Endothelial cell of umbilical vein (primary cell): ENCODE results near the gene CD99L2. TPM values are rescaled to one million over a fixed set of nuclear protein-coding genes. Genes with fewer than 3 reads are reported as not detected.

ENCODE experiments used
- BruUV-seq: library from RNA; stranded (reverse); fragments of 400-500 nt; replicated peaks from 2 replicates; lab custom pipeline; 2021; lab: Mats Ljungman, UMichigan
- CTCF ChIA-PET: fragments of 300-600, 350-600 bp; sonication (Branson Sonifier 250); formaldehyde crosslinking; loops from one replicate; lab custom pipeline; 2021; ENCODE audit warnings: antibody characterized with exemption, inconsistent platforms; lab: Charles Lee
- POLR2A ChIA-PET: fragments of 300-600, 350-600 bp; sonication (Branson Sonifier 250); formaldehyde crosslinking; loops from one replicate; lab custom pipeline; 2021; ENCODE audit warnings: antibody characterized with exemption, inconsistent platforms; lab: Charles Lee
- DNase-seq: peaks from one replicate; pipeline ENCODE4 v3.0.0-alpha.2; 2011; ENCODE audit warnings: low read depth, low spot score
- FAIRE-seq: peaks from 2 replicates; lab custom pipeline; 2011; peaks lifted over from hg19 to GRCh38; lab: Jason Lieb, UNC
- H2AFZ ChIP-seq: 2 replicates; pipeline ENCODE4 v1.6.0; 2012; ENCODE audit warnings: low read depth, low read length, control low read depth, inconsistent platforms
- H3K27ac ChIP-seq: 2 replicates; pipeline ENCODE4 v1.5.1; 2011; ENCODE audit warnings: low read depth, mild to moderate bottlenecking, control low read depth, low read length, moderate library complexity; ENCODE audit not compliant: insufficient read depth
- H3K27me3 ChIP-seq, 2 experiments: 2 replicates each; pipeline versions ENCODE4 v1.6.0 to v1.6.1; 2011; ENCODE audit warnings: low read length in 2 of 2, mixed read lengths in 1 of 2; ENCODE audit not compliant: control insufficient read depth in 2 of 2, insufficient read depth in 2 of 2
- H3K36me3 ChIP-seq, 2 experiments: 2 replicates in 1 of 2; 3 replicates in 1 of 2; pipeline ENCODE4 v1.5.1; 2011; ENCODE audit warnings: low read length in 2 of 2, mild to moderate bottlenecking in 1 of 2, moderate library complexity in 1 of 2; ENCODE audit not compliant: control insufficient read depth in 2 of 2, insufficient read depth in 2 of 2; ENCODE audit errors: extremely low read depth in 1 of 2
- H3K4me1 ChIP-seq: 3 replicates; pipeline ENCODE4 v1.5.1; 2011; ENCODE audit warnings: mild to moderate bottlenecking, low read length; ENCODE audit not compliant: control insufficient read depth, insufficient read depth; ENCODE audit errors: extremely low read depth
- H3K4me2 ChIP-seq: 2 replicates; pipeline ENCODE4 v1.6.1; 2011; ENCODE audit warnings: low read length, control low read depth, mixed read lengths; ENCODE audit not compliant: insufficient read depth
- H3K4me3 ChIP-seq, 3 experiments: fragments of 200-600 bp in 1 of 3; sonication (generic), shearing (Covaris generic) in 1 of 3; replicated peaks in 1 of 3; 2 replicates each; pipeline ENCODE4 v1.5.1; 2011 to 2016; ENCODE audit warnings: control low read depth in 3 of 3, low read length in 3 of 3, mild to moderate bottlenecking in 2 of 3, inconsistent platforms in 1 of 3, low read depth in 1 of 3, moderate library complexity in 1 of 3; ENCODE audit not compliant: insufficient read depth in 1 of 3
- H3K79me2 ChIP-seq: 2 replicates; pipeline ENCODE4 v1.6.0; 2012; ENCODE audit warnings: low read length, inconsistent platforms; ENCODE audit not compliant: control insufficient read depth, insufficient read depth
- H3K9ac ChIP-seq: replicated peaks from 2 replicates; pipeline ENCODE3; 2011; ENCODE audit warnings: low read length, control low read depth; ENCODE audit not compliant: insufficient read depth; ENCODE audit errors: extremely low read depth
- H3K9me1 ChIP-seq: replicated peaks from 3 replicates; pipeline ENCODE4 v1.6.0; 2011; ENCODE audit warnings: mild to moderate bottlenecking, low read length; ENCODE audit not compliant: control insufficient read depth, insufficient read depth; ENCODE audit errors: extremely low read depth
- H3K9me3 ChIP-seq: replicated peaks from 2 replicates; pipeline ENCODE4 v1.5.1; 2012; ENCODE audit warnings: low read length, inconsistent platforms; ENCODE audit not compliant: control insufficient read depth, insufficient read depth
- H4K20me1 ChIP-seq: replicated peaks from 2 replicates; pipeline ENCODE3; 2011; ENCODE audit warnings: mild to moderate bottlenecking, low read length; ENCODE audit not compliant: control insufficient read depth, insufficient read depth; ENCODE audit errors: extremely low read depth
- CTCF ChIP-seq, 2 donors: IDR thresholded peaks; 1 replicate in 1 of 2; 2 replicates in 1 of 2; pipeline ENCODE4 v1.5.1; 2011; ENCODE audit warnings: low read length in 2 of 2, mild to moderate bottlenecking in 2 of 2, moderate library complexity in 2 of 2, control low read depth in 1 of 2, inconsistent platforms in 1 of 2, low read depth in 1 of 2; ENCODE audit not compliant: insufficient read depth in 1 of 2; ENCODE audit errors: extremely low read depth in 1 of 2
- EZH2 ChIP-seq: IDR thresholded peaks from 2 replicates; pipeline ENCODE4 v1.6.1; 2012; ENCODE audit warnings: borderline replicate concordance, low read depth, mild to moderate bottlenecking, moderate library complexity, low read length, inconsistent platforms; ENCODE audit not compliant: severe bottlenecking
- FOS ChIP-seq: IDR thresholded peaks from 2 replicates; pipeline ENCODE4 v1.6.1; 2011; ENCODE audit warnings: mild to moderate bottlenecking, low read length, moderate library complexity, borderline replicate concordance; ENCODE audit not compliant: insufficient read depth
- GATA2 ChIP-seq: IDR thresholded peaks from 2 replicates; pipeline ENCODE4 v1.7.0; 2011; ENCODE audit warnings: low read depth, mild to moderate bottlenecking, moderate library complexity, mixed read lengths, low read length; ENCODE audit not compliant: insufficient read length, insufficient read depth
- JUN ChIP-seq: IDR thresholded peaks from 2 replicates; pipeline ENCODE4 v1.6.1; 2011; ENCODE audit warnings: borderline replicate concordance, low read depth; ENCODE audit not compliant: insufficient read length, insufficient read depth
- MAX ChIP-seq: IDR thresholded peaks from 2 replicates; pipeline ENCODE4 v1.6.1; 2011; ENCODE audit not compliant: insufficient read depth, insufficient read length
- MYC ChIP-seq: IDR thresholded peaks from one replicate; pipeline ENCODE4 v1.6.1; 2011; ENCODE audit warnings: mild to moderate bottlenecking, low read depth, low read length
- POLR2A ChIP-seq: IDR thresholded peaks from 2 replicates; pipeline ENCODE4 v1.6.1; 2012; ENCODE audit warnings: low read depth, mild to moderate bottlenecking, control low read depth, low read length
- POLR2AphosphoS5 ChIP-seq: IDR thresholded peaks from 2 replicates; pipeline ENCODE4 v1.6.1; 2012; ENCODE audit warnings: low read depth, mild to moderate bottlenecking, control low read depth, low read length, moderate library complexity; ENCODE audit not compliant: insufficient read depth
- dilution Hi-C: fragments of 300-500 bp; cut with MboI; formaldehyde crosslinking; loops from one replicate; pipeline ENCODE4 v1.15.0; 2019; ENCODE audit warnings: low sequenced_read_pairs; ENCODE audit not compliant: extremely low pct_ligation_motif_present
- intact Hi-C: fragments of 100-400 bp; cut with micrococcal nuclease; formaldehyde crosslinking; loops from one replicate; pipeline ENCODE4 v1.10.0; 2022
- polyA plus RNA-seq, 4 experiments: library from polyadenylated mRNA; depleted of rRNA in 3 of 4; stranded (reverse) in 3 of 4; unstranded in 1 of 4; fragments of >200 nt; gene quantifications; 2 replicates each; pipeline versions ENCODE4 v1.2.1 to v1.2.3, GENCODE V29; 2011 to 2012; ENCODE audit warnings: missing spikeins in 1 of 4
- total RNA-seq: library from RNA; stranded (reverse); gene quantifications from 2 replicates; pipeline ENCODE4 v1.2.3, GENCODE V29; 2021

The CD99L2 gene
- total and polyA plus RNA-seq, 2 donors (not counting 3 experiments of a cell fraction or from before 2014, with no cell fraction given): 33.2 to 43.4 TPM

- no TSS peak for BruUV-seq
- POLR2A ChIA-PET: no interaction called here
- no peaks in the 10 kb centered on the region for H3K9me1 ChIP-seq
- dilution Hi-C loops: no loop called here
- no peak overlapping the region for H3K9ac ChIP-seq
- CTCF ChIA-PET: no interaction called here
- H3K79me2 ChIP-seq: no peaks in the 10 kb centered on the region
- FAIRE-seq (no peak), DNase-seq (no peak)
- no peaks in the 10 kb centered on the region for H4K20me1 ChIP-seq
- no peak overlapping the region for H3K4me3 ChIP-seq
- TF ChIP-seq FOS (no peak), POLR2AphosphoS5 (no peak), MYC (no peak), MAX (no peak), GATA2 (no peak), EZH2 (no peak), CTCF (IDR thresholded peaks at IDR 0.05; ENCODE audit: extremely low read depth in 1 of 2, insufficient read depth in 1 of 2, low read depth in 1 of 2, low read length in 2 of 2) (no peak), JUN (no peak), POLR2A (no peak)
- H3K4me2 ChIP-seq: no peak overlapping the region
- H3K27ac ChIP-seq: no peak overlapping the region
- no peaks in the 10 kb centered on the region for H3K4me1 ChIP-seq
- intact Hi-C loops: no loop called here
- H2AFZ ChIP-seq: no peak overlapping the region
- H3K27me3 ChIP-seq: no peaks in the 10 kb centered on the region
- H3K9me3 ChIP-seq: no peaks in the 10 kb centered on the region
- H3K36me3 ChIP-seq: no peaks in the 10 kb centered on the region
These were observed 6.8 kb upstream of the CD99L2 start for GRCh38 chrX:150905293-150905692.
